Right renal cortex interstitium (tissue), 3 donors: ENCODE results near the gene PAXX. TPM values are rescaled to one million over a fixed set of nuclear protein-coding genes. Genes with fewer than 3 reads are reported as not detected.

ENCODE experiments used
- DNase-seq, 3 donors: peaks; one replicate each; pipeline ENCODE4 v3.0.0-alpha.2; 2013; ENCODE audit warnings: low read depth in 3 of 3, low spot score in 2 of 3
- polyA plus RNA-seq, 3 donors: library from polyadenylated mRNA; unstranded; fragments of 120-200 nt; gene quantifications; one replicate each; pipeline ENCODE4 v1.2.1, GENCODE V29; 2013; ENCODE audit not compliant: insufficient read length in 3 of 3

The PAXX gene
- polyA plus RNA-seq, 3 donors: 22.3 to 27.0 (median 24.4) TPM

GRCh38 chr9:136980669-136981478, 11.3 kb upstream of the PAXX start:
- no peak for DNase-seq

- DNase-seq: no peak
Observed at GRCh38 chr9:136981588-136982231, 10.5 kb upstream of the PAXX start.

- DNase-seq: no peak
Observed at GRCh38 chr9:136982232-136983051, 9.8 kb upstream of the PAXX start, which contains the start of gene LCNL1. LCNL1 (plus strand) TSS chr9:136982993; CDS start chr9:136983587, 594 bp downstream.

GRCh38 chr9:136983167-136983566, 9.1 kb upstream of the PAXX start:
- no peak for DNase-seq

GRCh38 chr9:136983656-136984314, 8.4 kb upstream of the PAXX start:
- DNase-seq: no peak

GRCh38 chr9:136984464-136985026, 7.7 kb upstream of the PAXX start:
- no peak for DNase-seq

GRCh38 chr9:136985027-136985602, 7.1 kb upstream of the PAXX start:
- DNase-seq: no peak

- no peak for DNase-seq
Observed at GRCh38 chr9:136985853-136986252, 6.4 kb upstream of the PAXX start.

- DNase-seq: no peak
Observed at GRCh38 chr9:136988872-136989271, 3.4 kb upstream of the PAXX start.

- no peak for DNase-seq
Observed at GRCh38 chr9:136990242-136990911, 1.8 kb upstream of the PAXX start.

- no peak for DNase-seq
Observed at GRCh38 chr9:136992819-136993369, 672 bp downstream of the PAXX start.

- DNase-seq: no peak
Observed at GRCh38 chr9:136994180-136994887, 2.1 kb downstream of the PAXX start.

GRCh38 chr9:136994888-136995230, 2.6 kb downstream of the PAXX start:
- no peak for DNase-seq

GRCh38 chr9:136995362-136995761, 3.1 kb downstream of the PAXX start:
- no peak for DNase-seq

GRCh38 chr9:136995772-136996311, 3.6 kb downstream of the PAXX start:
- no peak for DNase-seq

- no peak for DNase-seq
Observed at GRCh38 chr9:136996361-136997292, 4.4 kb downstream of the PAXX start, which contains the start of gene CLIC3. CLIC3 (minus strand) TSS chr9:136996568; CDS start chr9:136996543, 25 bp downstream.

GRCh38 chr9:136997371-136997770, 5.1 kb downstream of the PAXX start:
- DNase-seq: no peak
